Ishikawa (cell line): Measurements from ENCODE around the gene RREB1.

Experiments used
- FOXM1 ChIP-seq: IDR thresholded peaks from 2 replicates; pipeline ENCODE4 v1.6.1; 2012; ENCODE audit warnings: low read depth, borderline replicate concordance
- RAD21 ChIP-seq: IDR thresholded peaks from 2 replicates; pipeline ENCODE4 v1.6.1; 2012; ENCODE audit warnings: low read depth
- TAF1 ChIP-seq: IDR thresholded peaks from 2 replicates; pipeline ENCODE4 v1.6.1; 2012; ENCODE audit warnings: low read depth, mild to moderate bottlenecking
- TF ChIP-seq, protein P1 (sequence below): IDR thresholded peaks from 2 replicates; pipeline ENCODE4 v1.6.1; 2012; ENCODE audit warnings: low read depth, mild to moderate bottlenecking

DNA sequence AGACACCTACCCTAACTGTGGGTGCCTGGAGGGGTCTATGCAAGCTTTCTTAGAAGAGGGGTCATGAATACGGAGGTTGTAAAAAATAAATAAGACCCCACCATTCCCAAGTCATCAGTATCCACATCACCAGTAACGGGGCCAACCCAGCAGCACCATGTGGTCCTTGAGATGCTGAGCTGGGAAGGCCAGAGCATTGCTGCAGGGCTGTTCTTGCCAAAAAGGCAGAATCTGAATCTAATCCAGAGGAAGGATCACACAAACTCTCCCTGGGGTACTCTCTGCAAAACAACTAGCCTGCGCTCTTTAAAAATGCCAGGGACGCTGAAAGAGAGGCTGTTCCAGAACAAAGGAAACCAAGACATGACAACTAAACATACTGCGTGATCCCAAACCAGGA is 162.1 kb downstream of the RREB1 start:
- TF ChIP-seq RAD21 (no peak), TAF1 (no peak), FOXM1 (no peak)
- TF ChIP-seq, protein P1, sequence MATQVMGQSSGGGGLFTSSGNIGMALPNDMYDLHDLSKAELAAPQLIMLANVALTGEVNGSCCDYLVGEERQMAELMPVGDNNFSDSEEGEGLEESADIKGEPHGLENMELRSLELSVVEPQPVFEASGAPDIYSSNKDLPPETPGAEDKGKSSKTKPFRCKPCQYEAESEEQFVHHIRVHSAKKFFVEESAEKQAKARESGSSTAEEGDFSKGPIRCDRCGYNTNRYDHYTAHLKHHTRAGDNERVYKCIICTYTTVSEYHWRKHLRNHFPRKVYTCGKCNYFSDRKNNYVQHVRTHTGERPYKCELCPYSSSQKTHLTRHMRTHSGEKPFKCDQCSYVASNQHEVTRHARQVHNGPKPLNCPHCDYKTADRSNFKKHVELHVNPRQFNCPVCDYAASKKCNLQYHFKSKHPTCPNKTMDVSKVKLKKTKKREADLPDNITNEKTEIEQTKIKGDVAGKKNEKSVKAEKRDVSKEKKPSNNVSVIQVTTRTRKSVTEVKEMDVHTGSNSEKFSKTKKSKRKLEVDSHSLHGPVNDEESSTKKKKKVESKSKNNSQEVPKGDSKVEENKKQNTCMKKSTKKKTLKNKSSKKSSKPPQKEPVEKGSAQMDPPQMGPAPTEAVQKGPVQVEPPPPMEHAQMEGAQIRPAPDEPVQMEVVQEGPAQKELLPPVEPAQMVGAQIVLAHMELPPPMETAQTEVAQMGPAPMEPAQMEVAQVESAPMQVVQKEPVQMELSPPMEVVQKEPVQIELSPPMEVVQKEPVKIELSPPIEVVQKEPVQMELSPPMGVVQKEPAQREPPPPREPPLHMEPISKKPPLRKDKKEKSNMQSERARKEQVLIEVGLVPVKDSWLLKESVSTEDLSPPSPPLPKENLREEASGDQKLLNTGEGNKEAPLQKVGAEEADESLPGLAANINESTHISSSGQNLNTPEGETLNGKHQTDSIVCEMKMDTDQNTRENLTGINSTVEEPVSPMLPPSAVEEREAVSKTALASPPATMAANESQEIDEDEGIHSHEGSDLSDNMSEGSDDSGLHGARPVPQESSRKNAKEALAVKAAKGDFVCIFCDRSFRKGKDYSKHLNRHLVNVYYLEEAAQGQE = no peak
